Heart right ventricle (tissue), 16 donors: ENCODE results near the gene PBX4. TPM values are rescaled to one million over a fixed set of nuclear protein-coding genes. Genes with fewer than 3 reads are reported as not detected.

Experiments used
- ATAC-seq, 8 donors: fragments of 200-7000 bp; cut with Tn5 transposase; one replicate each; pipeline ENCODE4 v1.9.1; 2020; ENCODE audit warnings: mild to moderate bottlenecking in 8 of 8, moderate library complexity in 8 of 8, moderate number of reproducible peaks in 1 of 8
- DNase-seq, 2 donors: peaks; one replicate each; pipeline ENCODE4 v3.0.0-alpha.2; 2020
- H3K27ac ChIP-seq, 10 donors: fragments of 200-600 bp; sonication (generic) in 2 of 10; one replicate each; pipeline versions ENCODE4 v1.5.0 to v1.8.0; 2020 to 2022; ENCODE audit warnings: mild to moderate bottlenecking in 3 of 10
- H3K27me3 ChIP-seq, 7 donors: fragments of 200-600 bp; one replicate each; pipeline ENCODE4 v1.8.0; 2021 to 2022; ENCODE audit warnings: mild to moderate bottlenecking in 2 of 7
- H3K36me3 ChIP-seq, 9 donors: fragments of 200-600 bp; sonication (generic) in 1 of 9; one replicate each; pipeline versions ENCODE4 v1.5.0 to v1.8.0; 2020 to 2022; ENCODE audit warnings: mild to moderate bottlenecking in 2 of 9
- H3K4me1 ChIP-seq, 9 donors: fragments of 200-600 bp; sonication (generic) in 1 of 9; one replicate each; pipeline versions ENCODE4 v1.5.0 to v1.8.0; 2020 to 2022; ENCODE audit warnings: mild to moderate bottlenecking in 4 of 9
- H3K4me3 ChIP-seq, 10 donors: fragments of 200-600 bp; sonication (generic) in 2 of 10; one replicate each; pipeline versions ENCODE4 v1.5.0 to v1.8.0; 2020 to 2022; ENCODE audit warnings: mild to moderate bottlenecking in 7 of 10, moderate library complexity in 2 of 10
- H3K9me3 ChIP-seq, 11 donors: fragments of 200-600 bp in 10 of 11; sonication (generic) in 2 of 11; one replicate each; pipeline versions ENCODE4 v1.5.0 to v1.8.0; 2013 to 2022; ENCODE audit warnings: mild to moderate bottlenecking in 2 of 11, control low read depth in 1 of 11, moderate library complexity in 1 of 11
- WGBS, 2 donors: extraction: QIAGEN DNeasy Blood & Tissue Kit; methylation state at CpG; one replicate each; pipeline ENCODE4 v1.1.7; 2013; ENCODE audit warnings: inconsistent platforms in 1 of 2; 5-methylcytosine and 5-hydroxymethylcytosine counted together
- intact Hi-C, 10 donors: fragments of 100-400 bp; cut with DNase I; formaldehyde crosslinking; loops; one replicate each; pipeline versions ENCODE4 v1.11.1 to v1.14.2; 2022
- polyA plus RNA-seq, 2 donors: library from polyadenylated mRNA; stranded (reverse); fragments of 200-250 nt; gene quantifications; one replicate each; pipeline ENCODE4 v1.2.3, GENCODE V29; 2013
- total RNA-seq, 10 donors: library from RNA; stranded (reverse); fragmentation: NEBNext Ultra II Directional in 3 of 10; extraction: Animal tissue kit (Norgen Biotek cat#: 25700) in 3 of 10; gene quantifications; one replicate each; pipeline versions ENCODE4 v1.2.1 to v1.2.4, GENCODE V29; 2021 to 2023
- TF ChIP-seq, protein P1 (sequence below), 9 donors: fragments of 200-600 bp; sonication (generic) in 2 of 9; IDR thresholded peaks; one replicate each; pipeline versions ENCODE4 v1.5.0 to v1.8.0; 2021 to 2022; ENCODE audit warnings: antibody characterized with exemption in 9 of 9, mild to moderate bottlenecking in 5 of 9, moderate library complexity in 1 of 9
- donor health status: Arrhythmogenic right ventricular cardiomyopathy.
- donor health status: ischemic (EF 13 %, LVEDD 7.1; RV severe dilation, severe dysfunction).
- donor health status: healthy with polysubstance abuse.
- donor health status: DM: no; HTN: yes; CAD: no.
- donor health status: DM: no; HTN: no; CAD: no.
- donor health status: ischemic (EF 25% LVEDD 6.9; RV normal size, moderate dysfunction).
- donor health status: ischemic (EF 25% LVEDD 5.7; RV mildly dilated, moderate dysfunction).
- donor health status: healthy.
- donor health status: DM: yes; HTN: yes; CAD: no.
- donor health status: Ischemic cardiomyopathy.
- donor health status: ischemic (EF 35%, LVEDD 5.7; RV mildly dilated, moderate dysfunction).
- donor health status: nonischemic (EF 11% LVEDD 7.7; RV severe dilation, severe dysfunction).
- donor health status: DM: yes; HTN: yes; CAD: no.
- donor health status: PGD.
- donor health status: ischemic (EF 29% LVEDD 5.4; RV normal size, mild dysfunction).
- donor health status: nonischemic (EF 23%, LVEDD 6.1; RV moderate dilation, normal function).

The PBX4 gene
- total and polyA plus RNA-seq, 12 donors: 0.06 to 1.2 (median 0.36) TPM; not detected in 7

DNA sequence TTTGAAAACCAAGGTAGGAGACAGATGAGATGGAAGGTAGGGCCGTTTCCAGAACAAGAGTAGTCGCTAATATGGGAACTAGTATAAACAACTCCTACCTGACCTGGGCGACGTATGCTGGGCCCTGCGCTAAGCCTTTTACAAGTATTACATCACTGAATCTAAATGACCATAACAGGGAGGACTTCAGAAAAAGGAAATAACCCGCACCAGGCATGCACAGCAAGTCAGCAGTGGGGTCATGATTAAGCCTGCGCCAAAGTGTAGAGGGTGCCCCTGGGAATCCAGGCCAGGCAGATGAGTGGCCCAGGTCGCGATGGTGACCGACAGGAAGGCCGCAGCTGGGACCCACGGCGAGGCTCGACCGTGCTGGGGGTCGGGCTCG lies 44.4 kb upstream of the PBX4 start:
- Histone ChIP-seq H3K27ac (peak overlapping the region in 9 of 10 donors; percentile 86 to 98 (median 93)), H3K9me3 (no peaks in the 10 kb centered on the region), H3K4me1 (peaks cover 5 to 34% (median 20%) of the 10 kb centered on the region in 9 donors), H3K4me3 (peak overlapping the region; percentile 77 to 100 (median 93)), H3K36me3 (peaks cover 0 to 29% (median 14%) of the 10 kb centered on the region in 9 donors), H3K27me3 (no peaks in the 10 kb centered on the region)
- TF ChIP-seq, protein P1, sequence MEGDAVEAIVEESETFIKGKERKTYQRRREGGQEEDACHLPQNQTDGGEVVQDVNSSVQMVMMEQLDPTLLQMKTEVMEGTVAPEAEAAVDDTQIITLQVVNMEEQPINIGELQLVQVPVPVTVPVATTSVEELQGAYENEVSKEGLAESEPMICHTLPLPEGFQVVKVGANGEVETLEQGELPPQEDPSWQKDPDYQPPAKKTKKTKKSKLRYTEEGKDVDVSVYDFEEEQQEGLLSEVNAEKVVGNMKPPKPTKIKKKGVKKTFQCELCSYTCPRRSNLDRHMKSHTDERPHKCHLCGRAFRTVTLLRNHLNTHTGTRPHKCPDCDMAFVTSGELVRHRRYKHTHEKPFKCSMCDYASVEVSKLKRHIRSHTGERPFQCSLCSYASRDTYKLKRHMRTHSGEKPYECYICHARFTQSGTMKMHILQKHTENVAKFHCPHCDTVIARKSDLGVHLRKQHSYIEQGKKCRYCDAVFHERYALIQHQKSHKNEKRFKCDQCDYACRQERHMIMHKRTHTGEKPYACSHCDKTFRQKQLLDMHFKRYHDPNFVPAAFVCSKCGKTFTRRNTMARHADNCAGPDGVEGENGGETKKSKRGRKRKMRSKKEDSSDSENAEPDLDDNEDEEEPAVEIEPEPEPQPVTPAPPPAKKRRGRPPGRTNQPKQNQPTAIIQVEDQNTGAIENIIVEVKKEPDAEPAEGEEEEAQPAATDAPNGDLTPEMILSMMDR (IDR thresholded peaks at IDR 0.05): no peak
- ATAC-seq (no peak), DNase-seq (no peak)
- WGBS, 2 donors: 8 to 12% methylated on average over 17 of the region's 17 CpGs
- intact Hi-C loops: loop anchor here in 2 of 10 donors (5.0 to 10.0 kb wide), 4 partner anchors 69 to 242 kb away; partner anchors contain the start of genes ZNF14 (in 1 of the 2), ZNF506 (in 1 of the 2) and ZNF93 (in 1 of the 2)

DNA sequence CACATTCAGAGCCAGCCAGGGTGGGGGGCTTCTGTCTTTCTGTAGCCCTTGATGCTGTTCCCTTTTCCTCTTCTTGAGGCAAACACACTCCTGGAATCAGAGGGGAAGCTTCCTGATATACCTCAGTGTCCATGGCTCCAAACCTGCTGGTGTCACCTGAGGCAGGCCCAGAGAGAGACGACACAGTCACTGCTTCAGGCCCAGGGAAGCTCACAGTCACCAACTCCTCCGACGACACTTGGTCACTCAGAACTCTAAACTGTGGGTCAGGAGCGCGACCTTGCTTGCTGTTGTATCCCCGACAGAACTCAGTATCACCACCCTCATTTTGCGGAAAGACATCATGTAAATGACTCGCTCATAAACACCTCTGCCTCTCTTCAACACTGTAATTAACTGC lies 43.9 kb upstream of the PBX4 start:
- Histone ChIP-seq H3K4me1 (peaks cover 5 to 29% (median 20%) of the 10 kb centered on the region in 9 donors), H3K27ac (peak overlapping the region in 1 of 10 donors; percentile 93), H3K27me3 (no peaks in the 10 kb centered on the region), H3K9me3 (no peaks in the 10 kb centered on the region), H3K4me3 (peak overlapping the region in 9 of 10 donors; percentile 77 to 100 (median 94)), H3K36me3 (peaks cover 0 to 34% (median 14%) of the 10 kb centered on the region in 9 donors)
- ATAC-seq (no peak), DNase-seq (no peak)
- WGBS, 2 donors: 82 to 83% methylated on average over 8 of the region's 8 CpGs
- intact Hi-C loops: loop anchor here in 2 of 10 donors (5.0 to 10.0 kb wide), 4 partner anchors 70 to 242 kb away; partner anchors contain the start of genes ZNF14 (in 1 of the 2), ZNF506 (in 1 of the 2) and ZNF93 (in 1 of the 2)
- TF ChIP-seq, protein P1 (IDR thresholded peaks at IDR 0.05): no peak

DNA sequence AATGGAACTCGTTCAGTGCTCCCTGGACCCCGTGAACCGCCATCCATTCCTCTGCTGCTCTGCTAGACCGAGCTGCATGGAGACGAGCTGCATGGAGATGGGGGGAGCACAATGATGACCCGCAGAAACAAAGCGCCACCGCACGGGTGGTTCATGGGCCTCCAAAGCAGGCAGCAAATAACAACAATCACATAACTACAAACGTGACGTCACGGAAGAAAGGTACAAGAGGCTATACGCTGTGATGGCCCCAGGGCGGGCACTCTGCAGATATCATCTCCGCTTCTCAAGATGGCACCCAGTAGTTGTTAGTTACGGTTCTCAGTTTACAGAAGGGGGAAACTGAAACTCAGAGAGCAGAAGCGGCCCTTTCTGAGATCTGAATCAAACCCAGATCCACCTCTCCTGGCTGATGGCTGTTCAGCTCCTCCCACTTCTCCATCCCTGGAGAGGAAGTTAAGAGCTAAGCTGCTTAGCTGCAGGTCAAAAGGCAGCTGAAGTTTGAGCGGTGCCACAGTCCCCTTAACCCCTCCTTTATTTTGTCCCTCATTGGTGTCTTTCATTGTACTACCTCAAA lies 43.3 kb upstream of the PBX4 start:
- WGBS, 2 donors: 77 to 82% methylated on average over 18 of the region's 18 CpGs
- Histone ChIP-seq H3K9me3 (no peaks in the 10 kb centered on the region), H3K27ac (peak overlapping the region in 1 of 10 donors; percentile 93), H3K4me1 (peaks cover 5 to 28% (median 20%) of the 10 kb centered on the region in 9 donors), H3K36me3 (peaks cover 0 to 40% (median 14%) of the 10 kb centered on the region in 9 donors), H3K4me3 (peak overlapping the region in 4 of 10 donors; percentile 86 to 100 (median 93)), H3K27me3 (no peaks in the 10 kb centered on the region)
- DNase-seq (no peak), ATAC-seq (no peak)
- TF ChIP-seq, protein P1 (IDR thresholded peaks at IDR 0.05): no peak
- intact Hi-C loops: loop anchor here in 2 of 10 donors (5.0 to 10.0 kb wide), 4 partner anchors 71 to 243 kb away; partner anchors contain the start of genes ZNF14 (in 1 of the 2), ZNF506 (in 1 of the 2) and ZNF93 (in 1 of the 2)

DNA sequence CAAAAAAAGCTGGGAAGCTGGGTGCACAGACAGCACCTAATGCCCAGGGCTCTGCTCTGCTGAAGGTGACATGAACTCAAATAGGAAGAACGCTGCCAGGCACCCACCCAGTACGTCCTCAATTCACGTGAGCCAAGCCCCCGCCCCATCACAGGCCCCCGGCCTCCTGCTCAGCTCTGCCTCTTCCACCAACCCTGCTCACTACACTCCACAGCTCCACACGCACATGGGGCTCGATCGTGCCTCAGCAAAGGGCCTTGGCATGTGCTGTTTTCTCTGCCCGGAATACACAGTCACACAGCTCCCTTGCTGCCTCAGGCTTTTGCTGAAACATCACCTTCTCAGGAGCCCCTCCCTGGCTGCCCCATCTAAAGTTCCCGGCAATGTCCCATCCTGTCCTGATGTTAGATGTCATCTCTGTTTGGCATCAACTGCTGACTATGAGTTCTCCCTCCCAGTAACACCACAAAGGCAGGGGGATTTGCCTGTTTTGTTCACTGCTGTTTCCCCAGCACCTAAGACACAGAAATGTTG lies 42.7 kb upstream of the PBX4 start:
- Histone ChIP-seq H3K4me1 (peaks cover 5 to 28% (median 20%) of the 10 kb centered on the region in 9 donors), H3K9me3 (no peaks in the 10 kb centered on the region), H3K4me3 (no peak overlapping the region), H3K36me3 (peaks cover 0 to 46% (median 19%) of the 10 kb centered on the region in 9 donors), H3K27me3 (no peaks in the 10 kb centered on the region), H3K27ac (peak overlapping the region in 1 of 10 donors; percentile 93)
- TF ChIP-seq, protein P1 (IDR thresholded peaks at IDR 0.05): no peak
- 83 to 87% methylated on average over 10 of the region's 10 CpGs for WGBS, 2 donors
- ATAC-seq: no peak
- no peak for DNase-seq
- intact Hi-C loops: loop anchor here in 2 of 10 donors (5.0 to 10.0 kb wide), 4 partner anchors 71 to 244 kb away; partner anchors contain the start of genes ZNF14 (in 1 of the 2), ZNF506 (in 1 of the 2) and ZNF93 (in 1 of the 2)
